SK-N-SH (cell line): ENCODE results near the gene SULF2. TPM values are rescaled to one million over a fixed set of nuclear protein-coding genes. Genes with fewer than 3 reads are reported as not detected.

Experiments
- CTCF ChIA-PET: fragments of 300-600, 350-600 bp; formaldehyde crosslinking; extraction: SDS; loops from one replicate; lab custom pipeline; 2021; lab: Yijun Ruan, JAX
- POLR2A ChIA-PET: fragments of 350-600 bp; sonication (Branson Sonifier 250); formaldehyde crosslinking; extraction: SDS; loops from one replicate; lab custom pipeline; 2020; ENCODE audit warnings: antibody characterized with exemption, inconsistent platforms; lab: Yijun Ruan, JAX
- DNase-seq: peaks from one replicate; pipeline ENCODE4 v3.0.0; 2012
- H2AFZ ChIP-seq: fragments of 200-600 bp; sonication (generic); 2 replicates; pipeline ENCODE4 v1.8.1; 2016; ENCODE audit warnings: antibody characterized with exemption, mild to moderate bottlenecking, low read depth
- H3F3A ChIP-seq: fragments of 200-600 bp; sonication (generic); replicated peaks from 2 replicates; pipeline ENCODE3; 2016; ENCODE audit warnings: antibody characterized with exemption, mild to moderate bottlenecking; ENCODE audit not compliant: insufficient read depth
- H3K27ac ChIP-seq, 2 experiments: fragments of 200-500 bp in 1 of 2; fragments of 200-600 bp in 1 of 2; sonication (Bioruptor generic) in 1 of 2; sonication (generic), shearing (Covaris generic) in 1 of 2; 2 replicates each; pipeline versions ENCODE4 v1.5.1 to v1.6.1; 2014 to 2016; ENCODE audit warnings: low read depth in 2 of 2, inconsistent platforms in 1 of 2, low read length in 1 of 2, mild to moderate bottlenecking in 1 of 2, mixed read lengths in 1 of 2
- H3K27me3 ChIP-seq: fragments of 200-600 bp; sonication (generic), shearing (Covaris generic); 2 replicates; pipeline ENCODE4 v1.6.1; 2016; ENCODE audit warnings: mixed run types; ENCODE audit not compliant: insufficient read depth
- H3K36me3 ChIP-seq, 2 experiments: fragments of 200-500 bp in 1 of 2; fragments of 200-600 bp in 1 of 2; sonication (Bioruptor generic) in 1 of 2; sonication (generic) in 1 of 2; replicated peaks in 1 of 2; 2 replicates each; pipeline versions ENCODE3 to v1.5.1; 2014 to 2016; ENCODE audit warnings: low read length in 1 of 2, mild to moderate bottlenecking in 1 of 2; ENCODE audit not compliant: insufficient read depth in 2 of 2, control insufficient read depth in 1 of 2
- H3K4me1 ChIP-seq, 2 experiments: fragments of 200-500 bp in 1 of 2; fragments of 200-600 bp in 1 of 2; sonication (Bioruptor generic) in 1 of 2; sonication (generic), shearing (Covaris generic) in 1 of 2; 2 replicates each; pipeline versions ENCODE4 v1.5.1 to v1.6.1; 2014 to 2016; ENCODE audit warnings: low read depth in 1 of 2, low read length in 1 of 2, mixed run types in 1 of 2; ENCODE audit not compliant: insufficient read depth in 2 of 2, control insufficient read depth in 1 of 2
- H3K4me2 ChIP-seq: fragments of 200-600 bp; sonication (generic), shearing (Covaris generic); 2 replicates; pipeline ENCODE4 v1.6.1; 2017; ENCODE audit warnings: mixed run types
- H3K4me3 ChIP-seq, 2 experiments: fragments of 200-500 bp in 1 of 2; fragments of 200-600 bp in 1 of 2; sonication (Bioruptor generic) in 1 of 2; sonication (generic), shearing (Covaris generic) in 1 of 2; 2 replicates each; pipeline versions ENCODE4 v1.5.1 to v1.8.1; 2014 to 2016; ENCODE audit warnings: low read depth in 2 of 2, inconsistent platforms in 1 of 2, low read length in 1 of 2, mild to moderate bottlenecking in 1 of 2, mixed read lengths in 1 of 2, moderate library complexity in 1 of 2
- H3K79me2 ChIP-seq: fragments of 200-600 bp; sonication (generic); 2 replicates; pipeline ENCODE4 v1.8.1; 2017; ENCODE audit warnings: mild to moderate bottlenecking; ENCODE audit not compliant: insufficient read depth
- H3K9ac ChIP-seq: fragments of 200-600 bp; sonication (generic); 2 replicates; pipeline ENCODE4 v1.6.1; 2017; ENCODE audit warnings: mixed run types
- H3K9me2 ChIP-seq: fragments of 200-600 bp; sonication (generic); 2 replicates; pipeline ENCODE4 v1.6.1; 2017; ENCODE audit warnings: mixed run types
- H3K9me3 ChIP-seq: fragments of 200-600 bp; sonication (generic); 2 replicates; pipeline ENCODE4 v1.6.1; 2017; ENCODE audit warnings: mixed run types, mild to moderate bottlenecking, moderate library complexity
- H4K20me1 ChIP-seq: fragments of 200-600 bp; sonication (generic); 2 replicates; pipeline ENCODE4 v1.6.1; 2017; ENCODE audit warnings: mild to moderate bottlenecking, mixed run types; ENCODE audit not compliant: insufficient read depth
- CHD2 ChIP-seq: fragments of 150-350 bp; IDR thresholded peaks from 2 replicates; pipeline ENCODE4 v1.6.1; 2018; ENCODE audit warnings: low read length; ENCODE audit not compliant: partially characterized antibody
- ELF1 ChIP-seq: IDR thresholded peaks from 2 replicates; pipeline ENCODE4 v1.4.0; 2012
- EZH2phosphoT487 ChIP-seq: fragments of 200-600 bp; sonication (generic); IDR thresholded peaks from 2 replicates; pipeline ENCODE4 v1.6.1; 2017; ENCODE audit warnings: low read depth, mixed run types, mild to moderate bottlenecking, antibody characterized with exemption, moderate library complexity, borderline replicate concordance
- FOXJ3 ChIP-seq: sonication (generic); formaldehyde crosslinking; IDR thresholded peaks from 2 replicates; pipeline ENCODE4 v1.5.1; 2020; ENCODE audit warnings: mild to moderate bottlenecking, missing genetic modification reagents
- FOXM1 ChIP-seq: IDR thresholded peaks from 2 replicates; pipeline ENCODE4 v1.4.0; 2012; ENCODE audit warnings: low read depth, mild to moderate bottlenecking
- GATA2 ChIP-seq: sonication (generic); formaldehyde crosslinking; IDR thresholded peaks from 2 replicates; pipeline ENCODE4 v1.5.0; 2020; ENCODE audit warnings: mild to moderate bottlenecking, missing genetic modification reagents
- MEF2A ChIP-seq: IDR thresholded peaks from 2 replicates; pipeline ENCODE4 v1.4.0; 2012; ENCODE audit warnings: low read depth, borderline replicate concordance
- POLR2AphosphoS5 ChIP-seq: IDR thresholded peaks from 2 replicates; pipeline ENCODE4 v1.6.1; 2012; ENCODE audit warnings: low read depth, low read length
- RFX5 ChIP-seq: IDR thresholded peaks from 2 replicates; pipeline ENCODE4 v1.6.1; 2012; ENCODE audit warnings: mild to moderate bottlenecking, improper control_type of control experiment, low read length
- SMC3 ChIP-seq: IDR thresholded peaks from 2 replicates; pipeline ENCODE4 v1.6.1; 2012; ENCODE audit warnings: low read depth, low read length, improper control_type of control experiment
- TAF1 ChIP-seq: IDR thresholded peaks from 2 replicates; pipeline ENCODE4 v1.6.1; 2012; ENCODE audit warnings: low read depth, mild to moderate bottlenecking, low read length, moderate library complexity, borderline replicate concordance
- TCF12 ChIP-seq: IDR thresholded peaks from 2 replicates; pipeline ENCODE4 v1.4.0; 2012
- TEAD4 ChIP-seq: IDR thresholded peaks from 2 replicates; pipeline ENCODE4 v1.4.0; 2012; ENCODE audit warnings: mild to moderate bottlenecking, borderline replicate concordance; ENCODE audit not compliant: insufficient read depth
- WGBS: methylation state at CpG from one replicate; pipeline ENCODE4 v1.1.6; 2017; ENCODE audit warnings: low lambda C conversion rate; 5-methylcytosine and 5-hydroxymethylcytosine counted together
- polyA plus RNA-seq, 3 experiments: library from polyadenylated mRNA; depleted of rRNA; stranded (reverse); fragments of >200 nt; gene quantifications; 2 replicates each; pipeline ENCODE4 v1.2.3, GENCODE V29; 2012
- TF ChIP-seq, protein P1 (sequence below): IDR thresholded peaks from 2 replicates; pipeline ENCODE4 v1.4.0; 2012; ENCODE audit warnings: low read depth
- TF ChIP-seq, protein P2 (sequence below): fragments of 150-350 bp; IDR thresholded peaks from 2 replicates; pipeline ENCODE4 v1.6.1; 2017; ENCODE audit warnings: antibody characterized with exemption, low read length, low read depth, borderline replicate concordance
- TF ChIP-seq, protein P3 (sequence below): IDR thresholded peaks from 2 replicates; pipeline ENCODE4 v1.4.0; 2012; ENCODE audit warnings: low read depth, borderline replicate concordance
- TF ChIP-seq, protein P4 (sequence below): IDR thresholded peaks from 2 replicates; pipeline ENCODE4 v1.4.0; 2012; ENCODE audit warnings: low read depth, borderline replicate concordance

Gene SULF2
- polyA plus RNA-seq, 1 of the 3 experiments (the other 2 are of a cell fraction) = 20.2 TPM

DNA sequence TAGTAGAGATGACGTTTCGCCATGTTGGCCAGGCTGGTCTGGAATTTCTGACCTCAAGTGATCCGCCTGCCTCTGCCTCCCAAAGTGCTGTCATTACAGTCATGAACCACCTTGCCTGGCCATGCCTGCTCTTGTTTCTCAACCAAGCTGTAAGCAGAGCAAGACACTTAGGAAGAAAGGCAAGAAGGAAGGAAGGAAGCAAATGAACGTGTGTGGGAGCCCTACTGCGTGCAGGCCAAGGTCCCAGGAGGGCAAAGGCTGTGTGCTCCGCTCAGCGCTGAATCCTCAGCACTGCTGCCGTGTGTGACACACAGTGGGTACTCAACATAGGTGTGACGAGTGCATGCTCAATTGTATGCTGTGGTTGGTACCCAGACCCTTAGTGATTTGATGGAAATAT lies 47.4 kb downstream of the SULF2 start:
- ChIA-PET CTCF (no interaction called here), POLR2A (no interaction called here)
- H3K9me3 ChIP-seq = no peaks in the 10 kb centered on the region
- no peak overlapping the region for H3K4me2 ChIP-seq
- H3F3A ChIP-seq = no peaks in the 10 kb centered on the region
- H3K4me1 ChIP-seq = no peaks in the 10 kb centered on the region
- no peaks in the 10 kb centered on the region for H3K79me2 ChIP-seq
- no peaks in the 10 kb centered on the region for H3K9me2 ChIP-seq
- no peak for DNase-seq
- no peak for TF ChIP-seq GATA2 (CRISPR knock-in tag)
- no peak for TF ChIP-seq TAF1
- TF ChIP-seq SMC3 = no peak
- no peak for TF ChIP-seq CHD2
- no peak for TF ChIP-seq MEF2A
- TF ChIP-seq, protein P1, sequence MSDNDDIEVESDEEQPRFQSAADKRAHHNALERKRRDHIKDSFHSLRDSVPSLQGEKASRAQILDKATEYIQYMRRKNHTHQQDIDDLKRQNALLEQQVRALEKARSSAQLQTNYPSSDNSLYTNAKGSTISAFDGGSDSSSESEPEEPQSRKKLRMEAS = no peak
- no peak for TF ChIP-seq RFX5
- TF ChIP-seq, protein P2, sequence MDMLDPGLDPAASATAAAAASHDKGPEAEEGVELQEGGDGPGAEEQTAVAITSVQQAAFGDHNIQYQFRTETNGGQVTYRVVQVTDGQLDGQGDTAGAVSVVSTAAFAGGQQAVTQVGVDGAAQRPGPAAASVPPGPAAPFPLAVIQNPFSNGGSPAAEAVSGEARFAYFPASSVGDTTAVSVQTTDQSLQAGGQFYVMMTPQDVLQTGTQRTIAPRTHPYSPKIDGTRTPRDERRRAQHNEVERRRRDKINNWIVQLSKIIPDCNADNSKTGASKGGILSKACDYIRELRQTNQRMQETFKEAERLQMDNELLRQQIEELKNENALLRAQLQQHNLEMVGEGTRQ = no peak
- no peak for TF ChIP-seq EZH2phosphoT487
- TF ChIP-seq, protein P3, sequence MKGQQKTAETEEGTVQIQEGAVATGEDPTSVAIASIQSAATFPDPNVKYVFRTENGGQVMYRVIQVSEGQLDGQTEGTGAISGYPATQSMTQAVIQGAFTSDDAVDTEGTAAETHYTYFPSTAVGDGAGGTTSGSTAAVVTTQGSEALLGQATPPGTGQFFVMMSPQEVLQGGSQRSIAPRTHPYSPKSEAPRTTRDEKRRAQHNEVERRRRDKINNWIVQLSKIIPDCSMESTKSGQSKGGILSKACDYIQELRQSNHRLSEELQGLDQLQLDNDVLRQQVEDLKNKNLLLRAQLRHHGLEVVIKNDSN = no peak
- no peak for TF ChIP-seq FOXM1
- no peak for TF ChIP-seq FOXJ3
- 64% methylated on average over 9 of the region's 9 CpGs for WGBS
- no peaks in the 10 kb centered on the region for H4K20me1 ChIP-seq
- H3K36me3 ChIP-seq = no peaks in the 10 kb centered on the region
- no peak overlapping the region for H2AFZ ChIP-seq
- no peak overlapping the region for H3K9ac ChIP-seq
- no peak overlapping the region for H3K27ac ChIP-seq
- no peaks in the 10 kb centered on the region for H3K27me3 ChIP-seq
- no peak overlapping the region for H3K4me3 ChIP-seq

DNA sequence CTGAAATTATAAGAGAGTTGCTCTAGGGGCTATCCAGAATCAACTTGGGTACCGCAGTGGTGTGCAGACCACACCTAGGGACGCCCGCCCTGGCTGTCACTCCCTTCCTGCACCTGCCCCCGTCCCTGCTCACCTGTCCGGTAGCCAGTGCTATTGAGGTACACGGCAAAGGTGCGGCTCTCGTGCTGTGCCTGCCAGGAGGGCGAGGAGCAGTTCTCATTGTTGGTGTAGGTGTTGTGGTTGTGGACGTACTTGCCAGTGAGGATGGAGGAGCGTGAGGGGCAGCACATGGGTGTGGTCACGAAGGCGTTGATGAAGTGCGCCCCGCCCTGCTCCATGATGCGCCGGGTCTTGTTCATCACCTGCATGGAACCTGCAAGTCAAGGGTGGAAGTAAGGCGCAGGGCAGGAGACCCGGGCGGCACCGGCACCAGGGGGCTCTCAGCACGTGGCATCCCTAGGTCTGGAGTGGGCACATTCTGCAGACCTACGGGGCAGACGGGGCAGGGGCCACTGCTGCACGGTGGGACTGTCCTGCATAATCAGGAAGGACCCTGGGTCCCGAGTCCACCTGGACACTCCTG lies 48.6 kb downstream of the SULF2 start:
- no peak overlapping the region for H3K4me2 ChIP-seq

More for the DNA sequence above, 48.6 kb downstream of the SULF2 start:
- no peaks in the 10 kb centered on the region for H3K9me2 ChIP-seq
- no peaks in the 10 kb centered on the region for H3F3A ChIP-seq
- no peaks in the 10 kb centered on the region for H3K79me2 ChIP-seq
- no peak overlapping the region for H3K27ac ChIP-seq
- CTCF ChIA-PET = no interaction called here
- WGBS = 76% methylated on average over 17 of the region's 26 CpGs
- no peaks in the 10 kb centered on the region for H3K27me3 ChIP-seq
- no peak overlapping the region for H3K4me3 ChIP-seq
- no peaks in the 10 kb centered on the region for H3K36me3 ChIP-seq
- H3K4me1 ChIP-seq = no peaks in the 10 kb centered on the region
- no peak overlapping the region for H3K9ac ChIP-seq
- no peaks in the 10 kb centered on the region for H3K9me3 ChIP-seq
- POLR2A ChIA-PET = no interaction called here
- no peak for TF ChIP-seq TCF12
- no peak for TF ChIP-seq CHD2
- TF ChIP-seq GATA2 (CRISPR knock-in tag) = no peak
- TF ChIP-seq ELF1 = no peak
- TF ChIP-seq POLR2AphosphoS5 = no peak
- TF ChIP-seq, protein P2 = no peak
- no peak for TF ChIP-seq TEAD4
- TF ChIP-seq, protein P4, sequence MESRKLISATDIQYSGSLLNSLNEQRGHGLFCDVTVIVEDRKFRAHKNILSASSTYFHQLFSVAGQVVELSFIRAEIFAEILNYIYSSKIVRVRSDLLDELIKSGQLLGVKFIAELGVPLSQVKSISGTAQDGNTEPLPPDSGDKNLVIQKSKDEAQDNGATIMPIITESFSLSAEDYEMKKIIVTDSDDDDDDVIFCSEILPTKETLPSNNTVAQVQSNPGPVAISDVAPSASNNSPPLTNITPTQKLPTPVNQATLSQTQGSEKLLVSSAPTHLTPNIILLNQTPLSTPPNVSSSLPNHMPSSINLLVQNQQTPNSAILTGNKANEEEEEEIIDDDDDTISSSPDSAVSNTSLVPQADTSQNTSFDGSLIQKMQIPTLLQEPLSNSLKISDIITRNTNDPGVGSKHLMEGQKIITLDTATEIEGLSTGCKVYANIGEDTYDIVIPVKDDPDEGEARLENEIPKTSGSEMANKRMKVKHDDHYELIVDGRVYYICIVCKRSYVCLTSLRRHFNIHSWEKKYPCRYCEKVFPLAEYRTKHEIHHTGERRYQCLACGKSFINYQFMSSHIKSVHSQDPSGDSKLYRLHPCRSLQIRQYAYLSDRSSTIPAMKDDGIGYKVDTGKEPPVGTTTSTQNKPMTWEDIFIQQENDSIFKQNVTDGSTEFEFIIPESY = no peak
- no peak for TF ChIP-seq RFX5
- TF ChIP-seq, all 33 proteins: peak for 0
- DNase-seq = no peak
- Histone ChIP-seq H4K20me1 (no peaks in the 10 kb centered on the region), H2AFZ (no peak overlapping the region)
